ENCODE measurements around the gene RBM17. TPM values are rescaled to one million over a fixed set of nuclear protein-coding genes. Genes with fewer than 3 reads are reported as not detected.
A peak's percentile ranks its signal among the peaks of the same experiment; 100 is the strongest.

The RBM17 gene
- total and polyA plus RNA-seq, 10 of the 15 experiments (the other 5 are each of a cell fraction or from before 2014, with no cell fraction given) = 28.4 to 181 (median 83.9) TPM

DNA sequence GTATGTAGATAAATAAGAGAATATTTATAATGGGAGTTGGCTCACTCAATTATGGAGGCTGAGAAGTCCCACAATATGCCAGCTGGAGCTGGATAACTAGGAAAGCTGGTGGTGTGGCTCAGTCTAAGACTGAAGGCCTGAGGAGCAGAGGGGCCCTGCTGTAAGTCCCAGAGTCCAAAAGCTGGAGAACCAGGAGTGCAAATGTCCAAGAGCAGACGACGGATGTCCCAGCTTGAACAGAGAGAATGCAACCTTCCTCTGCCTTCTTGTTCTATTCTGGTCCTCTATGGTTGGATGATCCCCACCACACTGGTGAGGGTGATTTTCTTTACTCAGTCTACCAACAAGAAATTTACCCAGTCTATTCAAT, 39.8 kb upstream of the RBM17 start:
- Histone ChIP-seq H3K4me2 (ENCODE audit: control insufficient read depth, insufficient read depth) (peak overlapping the region; percentile 86; the same call in 1 of the 2 replicates), H3K36me3 (ENCODE audit: control insufficient read depth in 2 of 2, insufficient read depth in 2 of 2, low read length in 1 of 2) (no peaks in the 10 kb centered on the region; a peak in 1 of 4 replicates), H3K79me2 (ENCODE audit: control insufficient read depth, insufficient read depth, low read length) (no peaks in the 10 kb centered on the region), H3K27ac (ENCODE audit: control insufficient read depth, insufficient read depth) (no peak overlapping the region), H3K9ac (ENCODE audit: control insufficient read depth, insufficient read depth, low read length) (no peak overlapping the region), H2AFZ (ENCODE audit: control insufficient read depth, low read depth, low read length) (no peak overlapping the region), H3K27me3 (replicated peaks in 1 of 2; ENCODE audit: control insufficient read depth in 2 of 2, insufficient read depth in 2 of 2, low read length in 1 of 2) (no peaks in the 10 kb centered on the region), H4K20me1 (ENCODE audit: control insufficient read depth, insufficient read depth) (no peaks in the 10 kb centered on the region), H3K4me3 (no peak overlapping the region), H3K4me1 (ENCODE audit: control insufficient read depth, insufficient read depth, low read length) (peaks cover 67% of the 10 kb centered on the region), H3K9me3 (replicated peaks; ENCODE audit: control insufficient read depth, insufficient read depth, low read length) (no peaks in the 10 kb centered on the region)
- SMC1A ChIA-PET (ENCODE audit: uncharacterized antibody, unreplicated experiment) = interaction anchor here (0.7 to 8.1 kb wide), 10 partner anchors 9 to 159 kb away, joined by 3 to 66 read pairs (median 4); partner anchors contain the start of gene FBH1
- RAD21 ChIA-PET (ENCODE audit: unreplicated experiment) = interaction anchor here (0.8 to 4.1 kb wide), 6 partner anchors 9 to 73 kb away, joined by 3 to 41 read pairs (median 4); partner anchors contain the start of gene IL15RA
- intact Hi-C loops (cut with micrococcal nuclease; ENCODE audit: unreplicated experiment) = no loop called here
- CTCF ChIA-PET = interaction anchor here (0.7 to 10.2 kb wide), 10 partner anchors 9 to 175 kb away, joined by 3 to 101 read pairs (median 5); no protein-coding TSS in a partner anchor
- TF ChIP-seq MYC (IDR thresholded peaks at IDR 0.05; ENCODE audit: insufficient read depth, insufficient read length, insufficient replicate concordance, low read length, severe bottlenecking) (no peak), GABPA (IDR thresholded peaks at IDR 0.05; ENCODE audit: low read depth) (no peak), JUNB (IDR thresholded peaks at IDR 0.05) (no peak), SIX5 (IDR thresholded peaks at IDR 0.05; ENCODE audit: low read depth, low read length, severe bottlenecking) (no peak), POU2F2 (IDR thresholded peaks at IDR 0.05; ENCODE audit: borderline replicate concordance, low read depth, low read length) (no peak), BHLHE40 (IDR thresholded peaks at IDR 0.05; ENCODE audit: borderline replicate concordance in 1 of 2, low read depth in 2 of 2, low read length in 1 of 2) (no peak), RAD51 (IDR thresholded peaks at IDR 0.05) (no peak), TCF7 (IDR thresholded peaks at IDR 0.05; ENCODE audit: borderline replicate concordance) (no peak), HDAC2 (IDR thresholded peaks at IDR 0.05) (no peak), MTA3 (IDR thresholded peaks at IDR 0.05; ENCODE audit: borderline replicate concordance, low read length) (no peak), LARP7 (IDR thresholded peaks at IDR 0.05) (no peak), TARDBP (IDR thresholded peaks at IDR 0.05; ENCODE audit: borderline replicate concordance) (no peak), WRNIP1 (IDR thresholded peaks at IDR 0.05; ENCODE audit: borderline replicate concordance, low read depth, low read length) (no peak)
- TF ChIP-seq, protein P1, sequence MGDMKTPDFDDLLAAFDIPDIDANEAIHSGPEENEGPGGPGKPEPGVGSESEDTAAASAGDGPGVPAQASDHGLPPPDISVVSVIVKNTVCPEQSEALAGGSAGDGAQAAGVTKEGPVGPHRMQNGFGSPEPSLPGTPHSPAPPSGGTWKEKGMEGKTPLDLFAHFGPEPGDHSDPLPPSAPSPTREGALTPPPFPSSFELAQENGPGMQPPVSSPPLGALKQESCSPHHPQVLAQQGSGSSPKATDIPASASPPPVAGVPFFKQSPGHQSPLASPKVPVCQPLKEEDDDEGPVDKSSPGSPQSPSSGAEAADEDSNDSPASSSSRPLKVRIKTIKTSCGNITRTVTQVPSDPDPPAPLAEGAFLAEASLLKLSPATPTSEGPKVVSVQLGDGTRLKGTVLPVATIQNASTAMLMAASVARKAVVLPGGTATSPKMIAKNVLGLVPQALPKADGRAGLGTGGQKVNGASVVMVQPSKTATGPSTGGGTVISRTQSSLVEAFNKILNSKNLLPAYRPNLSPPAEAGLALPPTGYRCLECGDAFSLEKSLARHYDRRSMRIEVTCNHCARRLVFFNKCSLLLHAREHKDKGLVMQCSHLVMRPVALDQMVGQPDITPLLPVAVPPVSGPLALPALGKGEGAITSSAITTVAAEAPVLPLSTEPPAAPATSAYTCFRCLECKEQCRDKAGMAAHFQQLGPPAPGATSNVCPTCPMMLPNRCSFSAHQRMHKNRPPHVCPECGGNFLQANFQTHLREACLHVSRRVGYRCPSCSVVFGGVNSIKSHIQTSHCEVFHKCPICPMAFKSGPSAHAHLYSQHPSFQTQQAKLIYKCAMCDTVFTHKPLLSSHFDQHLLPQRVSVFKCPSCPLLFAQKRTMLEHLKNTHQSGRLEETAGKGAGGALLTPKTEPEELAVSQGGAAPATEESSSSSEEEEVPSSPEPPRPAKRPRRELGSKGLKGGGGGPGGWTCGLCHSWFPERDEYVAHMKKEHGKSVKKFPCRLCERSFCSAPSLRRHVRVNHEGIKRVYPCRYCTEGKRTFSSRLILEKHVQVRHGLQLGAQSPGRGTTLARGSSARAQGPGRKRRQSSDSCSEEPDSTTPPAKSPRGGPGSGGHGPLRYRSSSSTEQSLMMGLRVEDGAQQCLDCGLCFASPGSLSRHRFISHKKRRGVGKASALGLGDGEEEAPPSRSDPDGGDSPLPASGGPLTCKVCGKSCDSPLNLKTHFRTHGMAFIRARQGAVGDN (IDR thresholded peaks at IDR 0.05) = no peak
- TF ChIP-seq, protein P2, sequence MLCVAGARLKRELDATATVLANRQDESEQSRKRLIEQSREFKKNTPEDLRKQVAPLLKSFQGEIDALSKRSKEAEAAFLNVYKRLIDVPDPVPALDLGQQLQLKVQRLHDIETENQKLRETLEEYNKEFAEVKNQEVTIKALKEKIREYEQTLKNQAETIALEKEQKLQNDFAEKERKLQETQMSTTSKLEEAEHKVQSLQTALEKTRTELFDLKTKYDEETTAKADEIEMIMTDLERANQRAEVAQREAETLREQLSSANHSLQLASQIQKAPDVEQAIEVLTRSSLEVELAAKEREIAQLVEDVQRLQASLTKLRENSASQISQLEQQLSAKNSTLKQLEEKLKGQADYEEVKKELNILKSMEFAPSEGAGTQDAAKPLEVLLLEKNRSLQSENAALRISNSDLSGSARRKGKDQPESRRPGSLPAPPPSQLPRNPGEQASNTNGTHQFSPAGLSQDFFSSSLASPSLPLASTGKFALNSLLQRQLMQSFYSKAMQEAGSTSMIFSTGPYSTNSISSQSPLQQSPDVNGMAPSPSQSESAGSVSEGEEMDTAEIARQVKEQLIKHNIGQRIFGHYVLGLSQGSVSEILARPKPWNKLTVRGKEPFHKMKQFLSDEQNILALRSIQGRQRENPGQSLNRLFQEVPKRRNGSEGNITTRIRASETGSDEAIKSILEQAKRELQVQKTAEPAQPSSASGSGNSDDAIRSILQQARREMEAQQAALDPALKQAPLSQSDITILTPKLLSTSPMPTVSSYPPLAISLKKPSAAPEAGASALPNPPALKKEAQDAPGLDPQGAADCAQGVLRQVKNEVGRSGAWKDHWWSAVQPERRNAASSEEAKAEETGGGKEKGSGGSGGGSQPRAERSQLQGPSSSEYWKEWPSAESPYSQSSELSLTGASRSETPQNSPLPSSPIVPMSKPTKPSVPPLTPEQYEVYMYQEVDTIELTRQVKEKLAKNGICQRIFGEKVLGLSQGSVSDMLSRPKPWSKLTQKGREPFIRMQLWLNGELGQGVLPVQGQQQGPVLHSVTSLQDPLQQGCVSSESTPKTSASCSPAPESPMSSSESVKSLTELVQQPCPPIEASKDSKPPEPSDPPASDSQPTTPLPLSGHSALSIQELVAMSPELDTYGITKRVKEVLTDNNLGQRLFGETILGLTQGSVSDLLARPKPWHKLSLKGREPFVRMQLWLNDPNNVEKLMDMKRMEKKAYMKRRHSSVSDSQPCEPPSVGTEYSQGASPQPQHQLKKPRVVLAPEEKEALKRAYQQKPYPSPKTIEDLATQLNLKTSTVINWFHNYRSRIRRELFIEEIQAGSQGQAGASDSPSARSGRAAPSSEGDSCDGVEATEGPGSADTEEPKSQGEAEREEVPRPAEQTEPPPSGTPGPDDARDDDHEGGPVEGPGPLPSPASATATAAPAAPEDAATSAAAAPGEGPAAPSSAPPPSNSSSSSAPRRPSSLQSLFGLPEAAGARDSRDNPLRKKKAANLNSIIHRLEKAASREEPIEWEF (IDR thresholded peaks at IDR 0.05; ENCODE audit: insufficient replicate concordance, low read depth, low read length) = no peak
- ATAC-seq = no peak
- POLR2A ChIA-PET = interaction anchor here (0.9 to 4.1 kb wide), 4 partner anchors 9 to 239 kb away, joined by 3 to 29 read pairs (median 4); partner anchors contain the start of genes ANKRD16, FBH1 and IL15RA
- no peak for DNase-seq (ENCODE audit: low read depth, low spot score)
- in situ Hi-C loops (cut with MboI) = no loop called here
- FAIRE-seq = no peak
- no TSS peak for BruUV-seq (replicated peaks)
- WGBS (ENCODE audit: insufficient coverage, insufficient replicate concordance, low lambda C conversion rate, missing lambda C conversion rate) = 29% methylated on average over 2 of the region's 2 CpGs
